Right cardiac atrium (tissue), 5 donors: ENCODE data around the gene NOL9. TPM values are rescaled to one million over a fixed set of nuclear protein-coding genes. Genes with fewer than 3 reads are reported as not detected.

ENCODE experiments used
- ATAC-seq, 2 donors: fragments of 200-7000 bp; cut with Tn5 transposase; one replicate each; pipeline versions ENCODE4 v1.8.0 to v1.9.1; 2020; ENCODE audit warnings: moderate library complexity in 2 of 2, mild to moderate bottlenecking in 1 of 2
- DNase-seq, 3 donors: peaks; one replicate each; pipeline ENCODE4 v3.0.0-alpha.2; 2020
- H3K27ac ChIP-seq: one replicate; pipeline ENCODE4 v1.5.1; 2013; ENCODE audit warnings: mild to moderate bottlenecking, low read length, control low read depth, moderate library complexity
- H3K27me3 ChIP-seq: one replicate; pipeline ENCODE4 v1.6.1; 2013; ENCODE audit not compliant: control insufficient read depth, insufficient read depth
- H3K4me1 ChIP-seq: one replicate; pipeline ENCODE4 v1.6.1; 2013; ENCODE audit warnings: low read length; ENCODE audit not compliant: control insufficient read depth, insufficient read depth
- H3K4me3 ChIP-seq: one replicate; pipeline ENCODE4 v1.5.1; 2013; ENCODE audit warnings: low read length, control low read depth
- H3K9me3 ChIP-seq: one replicate; pipeline ENCODE4 v1.6.1; 2013; ENCODE audit warnings: low read length; ENCODE audit not compliant: control insufficient read depth
- WGBS: extraction: QIAGEN DNeasy Blood & Tissue Kit; methylation state at CpG from one replicate; pipeline ENCODE4 v1.1.7; 2013; 5-methylcytosine and 5-hydroxymethylcytosine counted together
- intact Hi-C, 4 donors: fragments of 100-400 bp; cut with DNase I; formaldehyde crosslinking; loops; one replicate each; pipeline versions ENCODE4 v1.11.0 to v1.14.0; 2022 to 2023
- polyA plus RNA-seq: library from polyadenylated mRNA; stranded (reverse); fragments of 200-250 nt; gene quantifications from one replicate; pipeline ENCODE4 v1.2.3, GENCODE V29; 2013
- total RNA-seq, 4 donors: library from RNA; stranded (reverse); fragmentation: NEBNext Ultra II Directional; extraction: Animal tissue kit (Norgen Biotek cat#: 25700); gene quantifications; one replicate each; pipeline ENCODE4 v1.2.1, GENCODE V29; 2021
- donor health status: healthy with polysubstance abuse.
- donor health status: DM: no; HTN: yes; CAD: no.
- donor health status: DM: no; HTN: no; CAD: no.
- donor health status: DM: no; HTN: yes; CAD: no; lungs with severe emphysema.
- donor health status: DM: yes; HTN: yes; CAD: no.

The NOL9 gene
- total and polyA plus RNA-seq, 5 donors: 6.0 to 17.1 (median 15.5) TPM

DNA sequence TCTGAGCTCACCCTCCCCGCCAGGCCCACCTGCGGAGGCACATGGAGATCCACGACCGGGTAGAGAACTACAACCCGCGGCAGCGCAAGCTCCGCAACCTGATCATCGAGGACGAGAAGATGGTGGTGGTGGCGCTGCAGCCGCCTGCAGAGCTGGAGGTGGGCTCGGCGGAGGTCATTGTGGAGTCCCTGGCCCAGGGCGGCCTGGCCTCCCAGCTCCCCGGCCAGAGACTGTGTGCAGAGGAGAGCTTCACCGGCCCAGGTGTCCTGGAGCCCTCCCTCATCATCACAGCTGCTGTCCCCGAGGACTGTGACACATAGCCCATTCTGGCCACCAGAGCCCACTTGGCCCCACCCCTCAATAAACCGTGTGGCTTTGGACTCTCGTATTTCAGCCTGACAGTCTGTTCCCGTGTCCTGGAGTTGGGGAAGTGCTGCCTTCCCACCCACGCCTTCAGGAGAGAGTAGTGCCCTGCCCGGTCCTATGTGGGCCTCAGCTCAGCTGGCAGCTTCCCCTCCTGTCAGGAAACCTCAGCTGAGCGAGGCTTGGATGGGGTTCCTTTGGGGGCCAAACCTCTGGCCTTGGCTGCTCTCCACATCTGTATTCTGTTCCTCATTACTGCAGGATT is 34.7 kb upstream of the NOL9 start:
- Histone ChIP-seq H3K4me3 (no peak overlapping the region), H3K27me3 (no peaks in the 10 kb centered on the region), H3K4me1 (peaks cover 5% of the 10 kb centered on the region), H3K27ac (no peak overlapping the region), H3K9me3 (no peaks in the 10 kb centered on the region)
- intact Hi-C loops: no loop called here
- 78% methylated on average over 24 of the region's 24 CpGs for WGBS
- ATAC-seq: no peak
- DNase-seq: peak in 1 of 3 donors; percentile 40

DNA sequence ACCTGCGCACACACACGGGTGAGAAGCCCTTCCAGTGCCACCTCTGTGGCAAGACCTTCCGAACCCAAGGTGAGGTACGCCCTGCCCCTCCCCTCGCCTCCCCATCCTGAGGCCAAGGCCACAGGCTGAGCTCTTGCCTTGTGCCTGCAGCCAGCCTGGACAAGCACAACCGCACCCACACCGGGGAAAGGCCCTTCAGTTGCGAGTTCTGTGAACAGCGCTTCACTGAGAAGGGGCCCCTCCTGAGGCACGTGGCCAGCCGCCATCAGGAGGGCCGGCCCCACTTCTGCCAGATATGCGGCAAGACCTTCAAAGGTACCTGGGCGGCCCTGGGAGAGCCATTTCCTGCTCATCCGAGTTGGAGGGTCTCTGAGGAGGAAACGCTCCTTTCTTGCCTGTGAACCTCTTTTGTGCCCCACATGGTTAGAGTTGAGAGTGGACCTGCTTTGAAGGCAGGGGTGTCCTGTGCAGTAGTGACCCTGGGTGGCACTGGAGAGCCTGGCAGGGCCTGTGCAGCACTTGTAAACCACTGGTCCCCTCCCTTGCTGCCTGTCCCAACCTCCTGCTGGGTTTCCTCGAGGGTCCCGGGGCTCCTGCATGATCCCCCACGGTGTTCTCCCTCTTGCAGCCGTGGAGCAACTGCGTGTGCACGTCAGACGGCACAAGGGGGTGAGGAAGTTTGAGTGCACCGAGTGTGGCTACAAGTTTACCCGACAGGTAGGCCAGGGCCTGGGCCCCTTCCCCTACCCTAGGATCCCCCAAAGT is 34.0 kb upstream of the NOL9 start:
- ATAC-seq (no peak), DNase-seq (no peak)
- Histone ChIP-seq H3K4me3 (no peak overlapping the region), H3K27ac (no peak overlapping the region), H3K27me3 (no peaks in the 10 kb centered on the region), H3K4me1 (peaks cover 5% of the 10 kb centered on the region), H3K9me3 (no peaks in the 10 kb centered on the region)
- intact Hi-C loops: no loop called here
- 82% methylated on average over 25 of the region's 25 CpGs for WGBS

DNA sequence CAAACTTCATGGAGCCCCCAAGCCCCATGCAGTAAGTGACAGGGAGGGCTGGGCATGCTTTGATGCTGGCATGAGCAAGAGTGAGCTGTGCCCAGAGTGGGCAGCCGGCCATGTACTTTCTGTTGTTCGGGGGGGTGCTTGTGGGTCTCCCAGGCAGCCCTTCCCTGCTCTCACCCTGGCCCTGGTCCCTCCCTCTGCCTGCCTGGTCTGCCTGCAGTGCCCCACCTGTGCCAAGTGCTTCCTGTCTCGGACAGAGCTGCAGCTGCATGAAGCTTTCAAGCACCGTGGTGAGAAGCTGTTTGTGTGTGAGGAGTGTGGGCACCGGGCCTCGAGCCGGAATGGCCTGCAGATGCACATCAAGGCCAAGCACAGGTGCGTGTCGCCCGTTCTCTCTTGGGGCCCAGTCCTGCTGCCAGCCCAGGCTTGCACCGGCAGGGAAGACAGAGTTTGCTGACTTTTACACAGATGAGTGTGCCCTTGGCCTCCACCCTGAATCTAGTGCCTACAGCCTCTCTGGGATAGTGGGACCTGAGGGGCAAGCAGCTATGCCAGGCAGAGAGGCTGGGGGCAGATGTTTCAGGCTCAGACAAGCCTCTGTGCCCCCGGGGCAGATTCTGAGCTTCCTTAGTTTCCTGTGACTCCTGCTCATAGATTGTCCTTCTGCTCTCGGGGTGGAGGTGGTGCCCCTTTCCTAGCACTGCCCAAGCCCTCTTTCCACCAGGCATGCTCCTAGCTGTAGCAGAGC is 33.1 kb upstream of the NOL9 start:
- ATAC-seq: peak; percentile 63 to 74
- Histone ChIP-seq H3K27ac (peak overlapping the region; percentile 6), H3K9me3 (no peaks in the 10 kb centered on the region), H3K27me3 (no peaks in the 10 kb centered on the region), H3K4me3 (no peak overlapping the region), H3K4me1 (peaks cover 5% of the 10 kb centered on the region)
- WGBS: 59% methylated on average over 13 of the region's 13 CpGs
- DNase-seq: peak; percentile 62 to 90 (median 87)
- intact Hi-C loops: no loop called here

DNA sequence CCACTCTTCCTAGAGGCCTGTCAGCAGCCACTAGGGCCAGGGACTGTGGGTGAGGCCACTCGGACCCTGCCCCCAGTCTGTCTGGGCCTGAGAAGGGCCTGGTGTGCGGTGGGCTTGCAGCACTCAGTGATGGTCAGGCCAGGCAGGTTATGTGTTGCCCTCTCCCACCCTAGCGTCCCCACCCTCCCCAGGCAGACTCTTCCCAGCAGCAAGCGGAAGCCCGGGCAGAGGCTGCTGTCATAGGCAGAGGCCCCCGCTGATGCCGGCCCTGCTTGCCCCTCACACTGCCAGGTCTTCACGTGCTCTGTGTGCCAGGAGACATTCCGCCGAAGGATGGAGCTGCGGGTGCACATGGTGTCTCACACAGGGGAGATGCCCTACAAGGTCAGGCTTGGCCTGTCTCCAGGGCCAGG is 32.1 kb upstream of the NOL9 start:
- Histone ChIP-seq H3K27ac (no peak overlapping the region), H3K4me1 (peaks cover 5% of the 10 kb centered on the region), H3K4me3 (no peak overlapping the region), H3K27me3 (no peaks in the 10 kb centered on the region), H3K9me3 (no peaks in the 10 kb centered on the region)
- ATAC-seq (peak; percentile 2 to 9), DNase-seq (peak in 2 of 3 donors; percentile 58 to 62)
- WGBS: 79% methylated on average over 11 of the region's 11 CpGs
- intact Hi-C loops: no loop called here

DNA sequence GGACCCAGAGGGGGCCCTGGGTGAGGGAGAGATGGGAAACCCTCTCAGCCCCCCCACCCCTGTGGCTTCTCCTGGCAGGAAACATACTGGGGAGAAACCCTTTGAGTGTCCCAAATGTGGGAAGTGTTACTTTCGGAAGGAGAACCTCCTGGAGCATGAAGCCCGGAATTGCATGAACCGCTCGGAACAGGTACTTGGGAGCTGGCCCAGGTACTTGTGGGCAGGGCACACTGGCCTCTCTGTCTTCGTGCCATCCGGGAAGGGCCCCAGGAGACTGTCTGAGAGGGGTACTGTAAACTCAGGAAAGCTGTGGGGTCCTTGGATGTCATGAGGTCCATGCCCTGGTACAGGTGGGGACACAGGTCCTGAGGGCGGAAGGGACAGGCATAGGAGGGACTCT is 31.5 kb upstream of the NOL9 start:
- ATAC-seq (no peak), DNase-seq (no peak)
- peaks cover 9% of the 10 kb centered on the region for H3K4me1 ChIP-seq
- H3K27me3 ChIP-seq: no peaks in the 10 kb centered on the region
- WGBS: 90% methylated on average over 7 of the region's 7 CpGs
- H3K9me3 ChIP-seq: no peaks in the 10 kb centered on the region
- intact Hi-C loops: no loop called here
- no peak overlapping the region for H3K27ac ChIP-seq
- no peak overlapping the region for H3K4me3 ChIP-seq

DNA sequence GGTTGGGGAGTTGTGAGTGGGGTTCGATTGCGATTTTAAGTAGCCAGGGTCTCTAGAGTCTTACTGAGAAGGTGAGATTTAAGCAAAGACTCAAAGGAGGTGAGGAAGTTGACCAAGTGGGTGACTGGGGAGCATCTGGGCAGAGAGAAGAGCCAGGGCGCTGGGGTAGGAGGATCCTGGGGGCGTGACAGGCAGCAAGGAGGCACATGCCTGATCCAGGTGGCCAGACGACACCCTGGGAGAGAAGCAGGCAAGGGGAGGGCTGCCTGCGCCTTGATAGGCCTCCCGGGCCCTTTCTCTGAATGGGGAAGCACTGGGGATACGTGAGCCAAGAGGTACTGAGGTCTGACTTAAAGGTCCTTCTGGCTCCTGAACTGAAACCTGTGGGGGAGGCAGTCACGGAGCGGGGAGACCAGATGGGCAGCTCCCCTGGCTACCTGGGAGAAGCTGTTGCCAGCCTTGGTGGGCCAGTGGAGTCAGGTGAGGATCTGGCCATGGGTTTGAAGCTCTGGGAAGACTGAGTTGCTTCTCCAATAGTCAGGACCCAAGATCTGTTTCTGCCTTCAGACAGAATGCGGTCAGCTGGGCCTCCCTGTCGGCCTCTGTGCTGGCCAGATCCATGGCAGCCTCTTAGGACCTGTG is 30.9 kb upstream of the NOL9 start:
- no peak for ATAC-seq
- WGBS: 79% methylated on average over 12 of the region's 12 CpGs
- no peak overlapping the region for H3K27ac ChIP-seq
- intact Hi-C loops: no loop called here
- H3K4me3 ChIP-seq: no peak overlapping the region
- no peak for DNase-seq
- peaks cover 12% of the 10 kb centered on the region for H3K4me1 ChIP-seq
- no peaks in the 10 kb centered on the region for H3K27me3 ChIP-seq
- H3K9me3 ChIP-seq: no peaks in the 10 kb centered on the region

DNA sequence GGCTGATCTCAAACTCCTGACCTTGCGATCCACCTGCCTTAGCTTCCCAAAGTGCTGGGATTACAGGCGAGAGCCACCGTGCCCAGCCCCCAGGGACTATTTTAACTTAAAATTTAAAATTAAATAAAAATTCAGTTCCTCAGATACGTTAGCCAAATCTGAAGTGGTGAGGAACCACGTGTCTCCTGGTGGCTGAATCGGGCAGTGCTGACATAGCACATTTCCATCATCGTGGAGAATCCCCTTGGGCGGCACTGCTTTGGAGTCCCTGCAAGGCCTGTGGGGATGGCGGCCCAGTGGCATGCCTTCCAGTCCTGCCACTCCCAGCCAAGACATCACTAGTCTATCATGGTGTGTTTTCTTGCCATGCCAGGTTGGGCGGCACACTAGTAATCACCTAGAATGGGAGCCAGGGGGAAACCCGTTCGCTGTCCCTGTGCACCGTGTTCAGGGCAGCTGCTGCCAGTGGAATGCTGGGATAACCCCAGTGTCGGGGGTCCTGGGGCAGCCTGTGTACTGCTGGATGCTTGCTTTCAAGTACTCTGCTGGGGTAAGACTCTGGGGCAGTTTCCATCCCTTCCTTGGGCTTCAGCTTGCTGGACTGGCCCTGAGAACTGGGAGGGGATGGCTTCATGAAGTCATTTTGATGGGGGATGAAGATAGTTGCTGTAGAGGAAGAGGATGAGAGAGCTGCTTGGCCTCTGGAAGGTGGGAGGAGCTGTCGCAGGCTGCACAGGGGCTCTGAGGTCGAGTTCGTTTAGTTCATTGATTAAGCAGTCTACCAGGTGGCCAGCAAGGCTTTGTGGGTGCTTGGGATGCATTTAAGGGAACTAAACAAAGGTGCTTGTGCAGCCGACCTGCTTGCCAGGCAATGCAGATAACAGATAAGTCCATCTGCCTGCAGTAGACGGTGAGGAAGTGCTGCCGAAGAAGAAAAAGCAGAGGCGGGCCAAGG is 30.1 kb upstream of the NOL9 start:
- H3K4me1 ChIP-seq: peaks cover 13% of the 10 kb centered on the region
- H3K9me3 ChIP-seq: no peaks in the 10 kb centered on the region
- DNase-seq (peak in 1 of 3 donors; percentile 59), ATAC-seq (no peak)
- H3K27me3 ChIP-seq: no peaks in the 10 kb centered on the region
- intact Hi-C loops: no loop called here
- WGBS: 66% methylated on average over 21 of the region's 21 CpGs
- H3K4me3 ChIP-seq: no peak overlapping the region
- H3K27ac ChIP-seq: no peak overlapping the region

DNA sequence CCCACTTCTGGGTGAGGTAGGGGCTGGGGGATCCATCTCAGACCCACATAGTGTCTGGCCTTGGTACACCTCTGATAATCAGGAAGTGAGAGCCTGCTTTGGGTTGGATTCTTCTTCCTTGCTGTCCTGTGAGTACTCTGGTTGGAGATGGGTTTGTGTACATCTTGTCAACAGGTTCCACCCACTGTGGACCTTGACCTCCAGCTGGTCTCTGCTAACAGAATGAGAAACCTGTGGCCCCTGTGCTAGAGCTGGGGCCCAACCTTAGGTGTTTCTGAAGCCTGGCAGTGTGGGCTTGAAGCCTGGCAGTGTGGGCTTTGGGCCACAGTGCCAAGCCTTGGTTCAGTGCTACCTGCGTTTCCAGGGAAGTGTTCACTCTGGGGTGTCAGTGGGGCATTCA is 28.1 kb upstream of the NOL9 start:
- Histone ChIP-seq H3K27me3 (no peaks in the 10 kb centered on the region), H3K4me1 (peaks cover 12% of the 10 kb centered on the region), H3K9me3 (no peaks in the 10 kb centered on the region), H3K4me3 (no peak overlapping the region), H3K27ac (no peak overlapping the region)
- intact Hi-C loops: no loop called here
- 79% methylated on average over 1 of the region's 1 CpG for WGBS
- DNase-seq (no peak), ATAC-seq (no peak)

DNA sequence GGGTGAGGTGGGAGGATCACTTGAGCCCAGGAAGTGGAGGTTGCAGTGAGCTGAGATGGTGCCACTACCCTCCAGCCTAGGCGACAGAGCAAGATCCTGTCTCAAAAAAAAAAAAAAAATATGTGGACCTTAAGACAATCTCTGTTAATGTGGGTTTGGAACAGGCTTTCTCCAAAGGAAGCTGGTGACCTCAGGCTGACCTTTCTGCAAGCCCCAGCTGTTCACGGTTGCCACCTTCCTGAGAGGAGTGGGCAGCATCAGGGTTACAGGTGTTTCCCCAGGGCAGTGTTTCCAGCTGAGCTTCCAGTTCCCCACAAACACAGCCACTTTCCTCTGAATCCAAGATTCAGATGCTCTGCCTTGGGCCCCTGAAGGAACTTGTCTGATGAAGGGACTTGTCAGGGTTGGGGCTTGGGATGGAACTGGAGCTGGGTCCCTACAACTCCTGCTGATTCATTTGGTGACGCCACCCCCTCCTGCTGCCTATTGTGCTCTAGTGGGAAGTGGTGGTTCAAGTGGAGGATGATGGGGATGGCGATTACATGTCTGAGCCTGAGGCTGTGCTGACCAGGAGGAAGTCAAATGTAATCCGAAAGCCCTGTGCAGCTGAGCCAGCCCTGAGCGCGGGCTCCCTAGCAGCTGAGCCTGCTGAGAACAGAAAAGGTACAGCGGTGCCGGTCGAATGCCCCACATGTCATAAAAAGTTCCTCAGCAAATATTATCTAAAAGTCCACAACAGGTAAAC is 27.4 kb upstream of the NOL9 start:
- Histone ChIP-seq H3K9me3 (no peaks in the 10 kb centered on the region), H3K27ac (no peak overlapping the region), H3K4me1 (peaks cover 12% of the 10 kb centered on the region), H3K4me3 (no peak overlapping the region), H3K27me3 (no peaks in the 10 kb centered on the region)
- intact Hi-C loops: no loop called here
- peak in 1 of 3 donors; percentile 52 for DNase-seq
- no peak for ATAC-seq
- whole genome bisulfite sequencing: 70% methylated on average over 10 of the region's 10 CpGs
